ENCODE data around the gene FBXO24. TPM values are rescaled to one million over a fixed set of nuclear protein-coding genes. Genes with fewer than 3 reads are reported as not detected.

The FBXO24 gene
- total RNA-seq, 6 donors from 2014 or later, result 0.63 to 4.2 (median 0.77) TPM; not detected in 3

DNA sequence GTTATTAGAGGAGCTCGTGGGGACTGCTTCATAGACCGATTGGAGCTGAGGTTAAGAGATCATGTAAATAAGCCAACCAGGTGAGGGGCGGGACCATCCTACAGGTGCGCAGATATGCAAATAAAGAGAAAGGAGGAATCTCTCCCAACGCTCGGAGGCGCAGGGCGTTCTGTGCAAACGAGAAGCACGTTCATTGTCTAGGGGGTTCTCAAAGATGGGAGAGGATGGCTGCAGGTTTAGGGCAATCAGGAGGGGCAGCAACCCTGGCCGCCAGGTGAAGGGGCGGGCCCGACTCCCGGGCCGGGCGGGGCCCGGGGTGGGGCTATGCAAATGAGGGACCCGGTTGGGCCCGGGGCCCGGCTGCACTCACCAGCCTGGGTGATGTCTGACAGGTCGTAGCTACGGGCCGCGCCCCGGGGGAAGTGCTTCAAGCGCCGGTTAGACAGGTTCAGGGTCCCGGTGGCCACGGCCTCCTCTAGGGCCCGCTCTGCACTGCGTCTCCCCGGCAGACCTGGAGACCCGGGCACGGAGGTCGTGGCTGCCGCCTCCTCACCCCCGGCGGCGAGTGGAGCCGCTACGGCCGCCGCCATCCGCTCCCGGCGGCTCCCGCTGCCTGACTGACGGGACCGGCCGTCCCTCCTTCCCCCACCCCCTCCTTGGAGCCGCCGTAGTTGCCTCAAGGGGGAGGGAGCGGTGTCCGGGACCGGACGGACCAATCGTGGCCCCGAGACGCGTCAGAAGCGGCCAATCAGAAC lies 440 bp upstream of the FBXO24 start, which contains the start of gene LRCH4:
Gene LRCH4 (minus strand): TSS at position 619 of the 755 bp plus-strand sequence. CDS start 29 bp downstream, at position 590.
- peaks cover 34 to 64% (median 48%) of the 10 kb centered on the region in 4 donors for H3K4me1 ChIP-seq
- H3K4me3 ChIP-seq, result peak within 1 kb of the TSS; percentile 85 to 98 (median 88)
- ATAC-seq (ENCODE audit: low FRiP score in 2 of 2), result peak; percentile 20 to 32
- DNase-seq, result peak; percentile 77 to 94
- H3K9me3 ChIP-seq, result no peaks in the 10 kb centered on the region
- H3K36me3 ChIP-seq, result peaks cover 14 to 20% (median 17%) of the 10 kb centered on the region in 4 donors
- TF ChIP-seq CTCF (IDR thresholded peaks at IDR 0.05) (peak in 3 of 6 experiments; percentile 17 to 30 (median 28)), POLR2AphosphoS5 (IDR thresholded peaks at IDR 0.05) (peak; percentile 99), EP300 (IDR thresholded peaks at IDR 0.05) (peak in 1 of 4 donors; percentile 90), POLR2A (IDR thresholded peaks at IDR 0.05) (peak; percentile 98 to 100 (median 99))
- 0% methylated on average over 17 to 24 of the region's 61 CpGs for WGBS, 2 donors
- H3K27me3 ChIP-seq, result no peaks in the 10 kb centered on the region
- peak within 1 kb of the TSS; percentile 96 to 100 (median 98) for H3K27ac ChIP-seq

DNA sequence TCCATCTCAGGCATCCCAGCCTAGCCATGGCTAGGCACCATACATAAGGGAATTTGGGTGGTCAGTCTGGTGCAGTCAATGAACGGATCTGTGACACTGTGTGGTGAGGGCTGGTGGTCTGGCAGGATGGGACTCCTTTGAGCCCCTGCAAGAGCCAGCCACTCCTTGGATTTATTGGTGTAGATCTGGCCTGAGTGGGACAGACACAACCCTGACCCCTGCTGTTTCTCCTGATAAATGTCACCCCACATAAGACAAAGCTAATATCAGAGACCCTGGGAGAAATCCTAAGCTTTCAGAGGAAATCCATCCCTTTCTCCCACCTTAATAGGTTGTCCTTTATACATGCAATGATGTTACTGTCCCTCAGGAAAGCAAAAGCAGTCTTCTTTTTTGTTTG lies 2.3 kb downstream of the FBXO24 start:
- no peak overlapping the region for H3K4me3 ChIP-seq
- H3K36me3 ChIP-seq, result no peaks in the 10 kb centered on the region
- H3K27me3 ChIP-seq, result no peaks in the 10 kb centered on the region
- no peaks in the 10 kb centered on the region for H3K9me3 ChIP-seq
- peaks cover 18 to 37% (median 29%) of the 10 kb centered on the region in 4 donors for H3K4me1 ChIP-seq
- H3K27ac ChIP-seq, result no peak overlapping the region
- ATAC-seq (ENCODE audit: low FRiP score in 2 of 2) (no peak), DNase-seq (no peak)
- no peak for TF ChIP-seq POLR2A (IDR thresholded peaks at IDR 0.05)
- peak in 5 of 6 experiments; percentile 10 to 38 (median 28) for TF ChIP-seq CTCF (IDR thresholded peaks at IDR 0.05)
- WGBS, 2 donors, result 55 to 80% methylated on average over 1 of the region's 1 CpG

- ATAC-seq (ENCODE audit: low FRiP score in 2 of 2), result no peak
- TF ChIP-seq EP300 (IDR thresholded peaks at IDR 0.05) (no peak), CTCF (IDR thresholded peaks at IDR 0.05) (no peak), POLR2A (IDR thresholded peaks at IDR 0.05) (no peak), POLR2AphosphoS5 (IDR thresholded peaks at IDR 0.05) (no peak)
- no peaks in the 10 kb centered on the region for H3K36me3 ChIP-seq
Measured at GRCh38 chr7:100589341-100589947, 3.3 kb downstream of the FBXO24 start.

GRCh38 chr7:100590077-100590737 lies 4.1 kb downstream of the FBXO24 start:
- H3K9me3 ChIP-seq, result no peaks in the 10 kb centered on the region
- peak overlapping the region in 1 of 4 donors; percentile 3 for H3K4me3 ChIP-seq
- no peak for TF ChIP-seq EP300 (IDR thresholded peaks at IDR 0.05)
- no peak for TF ChIP-seq CTCF (IDR thresholded peaks at IDR 0.05)
- no peak for TF ChIP-seq POLR2A (IDR thresholded peaks at IDR 0.05)
- TF ChIP-seq POLR2AphosphoS5 (IDR thresholded peaks at IDR 0.05), result no peak
- peaks cover under 1 to 19% (median 12%) of the 10 kb centered on the region in 4 donors for H3K4me1 ChIP-seq
- 30 to 33% methylated on average over 19 to 20 of the region's 20 CpGs for WGBS, 2 donors
- no peak for DNase-seq
- ATAC-seq (ENCODE audit: low FRiP score in 2 of 2), result no peak
- H3K36me3 ChIP-seq, result no peaks in the 10 kb centered on the region
- H3K27ac ChIP-seq, result peak overlapping the region in 2 of 4 donors; percentile 4 to 22
- no peaks in the 10 kb centered on the region for H3K27me3 ChIP-seq

More at GRCh38 chr7:100589341-100589947, 3.3 kb downstream of the FBXO24 start:
- WGBS, 2 donors, result 46 to 53% methylated on average over 7 of the region's 7 CpGs
- no peaks in the 10 kb centered on the region for H3K9me3 ChIP-seq
- DNase-seq, result no peak
- no peak overlapping the region for H3K4me3 ChIP-seq
- no peak overlapping the region for H3K27ac ChIP-seq
- H3K27me3 ChIP-seq, result no peaks in the 10 kb centered on the region
- H3K4me1 ChIP-seq, result peaks cover 8 to 27% (median 19%) of the 10 kb centered on the region in 4 donors

Data from upper lobe of left lung (tissue), 6 donors.